ENCODE data around the gene CCL19.

- TF ChIP-seq, protein P1, sequence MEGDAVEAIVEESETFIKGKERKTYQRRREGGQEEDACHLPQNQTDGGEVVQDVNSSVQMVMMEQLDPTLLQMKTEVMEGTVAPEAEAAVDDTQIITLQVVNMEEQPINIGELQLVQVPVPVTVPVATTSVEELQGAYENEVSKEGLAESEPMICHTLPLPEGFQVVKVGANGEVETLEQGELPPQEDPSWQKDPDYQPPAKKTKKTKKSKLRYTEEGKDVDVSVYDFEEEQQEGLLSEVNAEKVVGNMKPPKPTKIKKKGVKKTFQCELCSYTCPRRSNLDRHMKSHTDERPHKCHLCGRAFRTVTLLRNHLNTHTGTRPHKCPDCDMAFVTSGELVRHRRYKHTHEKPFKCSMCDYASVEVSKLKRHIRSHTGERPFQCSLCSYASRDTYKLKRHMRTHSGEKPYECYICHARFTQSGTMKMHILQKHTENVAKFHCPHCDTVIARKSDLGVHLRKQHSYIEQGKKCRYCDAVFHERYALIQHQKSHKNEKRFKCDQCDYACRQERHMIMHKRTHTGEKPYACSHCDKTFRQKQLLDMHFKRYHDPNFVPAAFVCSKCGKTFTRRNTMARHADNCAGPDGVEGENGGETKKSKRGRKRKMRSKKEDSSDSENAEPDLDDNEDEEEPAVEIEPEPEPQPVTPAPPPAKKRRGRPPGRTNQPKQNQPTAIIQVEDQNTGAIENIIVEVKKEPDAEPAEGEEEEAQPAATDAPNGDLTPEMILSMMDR (IDR thresholded peaks at IDR 0.05; ENCODE audit: insufficient read depth, low read length, poor library complexity, severe bottlenecking) = no peak
- TF ChIP-seq EZH2phosphoT487 (conservative IDR thresholded peaks at IDR 0.05; ENCODE audit: low read length) = no peak
Observed at GRCh38 chr9:34712140-34712539, 21.1 kb upstream of the CCL19 start.

Data from SU-DHL-6 (cell line).